Measurements from ENCODE around the gene FOXL3. TPM values are rescaled to one million over a fixed set of nuclear protein-coding genes. Genes with fewer than 3 reads are reported as not detected.
A peak's percentile ranks its signal among the peaks of the same experiment; 100 is the strongest.

FOXL3 gene
- total RNA-seq, 1 experiment from 2014 or later: not detected

DNA sequence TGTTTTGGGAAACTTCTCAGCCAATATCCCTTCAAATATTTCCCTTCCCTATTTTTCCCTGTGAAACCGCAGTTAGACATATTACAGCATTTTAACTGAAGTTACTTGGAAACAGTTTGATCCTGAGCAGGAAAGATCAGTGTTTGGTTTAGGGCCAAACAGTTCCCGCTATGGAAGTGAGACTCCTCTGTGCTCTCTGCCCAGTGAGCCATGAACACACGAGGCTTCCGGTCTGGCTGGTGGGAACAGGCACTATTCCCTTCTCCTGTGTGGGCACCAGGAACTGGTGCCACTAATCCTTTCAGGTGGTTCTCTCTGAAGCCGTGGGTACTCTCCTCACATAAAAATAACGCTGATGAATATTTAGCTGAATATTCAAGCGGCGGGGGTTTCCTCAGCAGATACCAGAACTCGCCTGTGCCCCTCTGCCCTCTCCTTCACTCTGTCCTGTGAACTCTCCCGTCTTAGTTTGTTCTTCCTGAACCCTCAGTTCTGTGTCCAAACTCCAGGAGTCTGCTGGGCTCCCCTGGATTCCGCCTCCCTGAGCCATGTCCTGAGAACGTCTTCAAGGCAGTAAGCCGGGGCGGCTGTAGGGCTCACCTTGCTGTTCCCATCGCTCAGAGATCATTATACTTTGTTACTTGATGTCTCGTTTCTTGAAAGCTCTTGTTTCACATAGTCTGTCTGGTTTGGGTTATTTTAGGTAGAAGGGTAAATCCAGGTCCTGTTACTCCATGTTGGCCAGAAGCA, 25.7 kb downstream of the FOXL3 start:
- H3K27ac ChIP-seq (ENCODE audit: low read length): no peak overlapping the region
- H3K4me2 ChIP-seq (ENCODE audit: low read depth, low read length, poor library complexity, severe bottlenecking): no peak overlapping the region
- H2AFZ ChIP-seq (ENCODE audit: low read length): no peak overlapping the region
- no peak for DNase-seq
- no peaks in the 10 kb centered on the region for H3K9me3 ChIP-seq (ENCODE audit: low read length)
- H3K79me2 ChIP-seq (ENCODE audit: low read length): no peaks in the 10 kb centered on the region
- H4K20me1 ChIP-seq (ENCODE audit: insufficient read depth, low read depth, low read length): no peaks in the 10 kb centered on the region
- no peaks in the 10 kb centered on the region for H3K27me3 ChIP-seq (ENCODE audit: low read length)
- no peak overlapping the region for H3K9ac ChIP-seq (ENCODE audit: low read length)
- no peak overlapping the region for H3K4me3 ChIP-seq (ENCODE audit: low read length)
- H3K36me3 ChIP-seq (ENCODE audit: insufficient read depth, low read length): no peaks in the 10 kb centered on the region
- no peaks in the 10 kb centered on the region for H3K4me1 ChIP-seq (ENCODE audit: low read length)
- H3K9me2 ChIP-seq (replicated peaks; ENCODE audit: insufficient read depth, low read length): no peaks in the 10 kb centered on the region

DNA sequence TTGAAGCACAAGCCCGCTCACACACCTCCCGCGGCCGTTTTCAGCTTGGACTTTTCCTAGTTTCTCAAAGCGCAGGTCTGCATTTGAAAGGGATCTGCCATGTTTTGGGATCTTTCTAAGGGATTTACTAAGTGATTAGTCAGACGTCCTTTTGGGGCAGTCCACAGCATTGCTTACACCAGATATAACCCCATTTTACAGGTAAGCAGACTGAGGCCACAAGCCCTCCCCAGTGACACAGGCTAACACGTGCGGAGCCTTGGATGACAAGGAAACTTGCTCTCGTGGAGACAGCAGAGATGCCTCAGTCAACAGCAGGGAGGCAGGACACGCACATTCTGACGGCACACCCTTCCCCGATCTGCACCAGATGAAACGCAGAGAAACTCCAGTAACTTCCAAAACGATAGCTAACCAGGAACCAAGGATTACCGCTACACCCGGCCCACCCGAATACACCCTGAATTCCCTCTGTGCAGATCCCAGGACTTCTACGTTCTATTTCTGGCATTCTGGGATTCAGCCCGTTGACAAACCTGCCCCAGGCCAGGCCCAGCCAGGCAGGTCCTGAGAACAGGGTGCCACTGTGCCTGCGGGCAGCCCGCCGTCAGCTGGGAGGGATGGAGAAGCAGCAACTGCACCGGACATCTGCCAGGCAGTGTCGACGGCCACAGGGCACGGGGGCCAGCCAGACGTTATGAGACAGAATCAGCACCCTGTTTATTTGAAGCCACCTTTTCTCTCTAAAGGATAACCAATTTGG, 27.9 kb downstream of the FOXL3 start:
- Histone ChIP-seq H3K79me2 (ENCODE audit: low read length) (no peaks in the 10 kb centered on the region), H3K4me1 (ENCODE audit: low read length) (peaks cover 7% of the 10 kb centered on the region), H3K9ac (ENCODE audit: low read length) (no peak overlapping the region), H3K9me3 (ENCODE audit: low read length) (no peaks in the 10 kb centered on the region), H3K4me2 (ENCODE audit: low read depth, low read length, poor library complexity, severe bottlenecking) (no peak overlapping the region), H3K36me3 (ENCODE audit: insufficient read depth, low read length) (no peaks in the 10 kb centered on the region), H4K20me1 (ENCODE audit: insufficient read depth, low read depth, low read length) (0 out of 2 replicates have a peak, but pooled peaks cover 4% of the 10 kb centered on the region), H3K27me3 (ENCODE audit: low read length) (no peaks in the 10 kb centered on the region), H3K27ac (ENCODE audit: low read length) (no peak overlapping the region), H2AFZ (ENCODE audit: low read length) (no peak overlapping the region), H3K9me2 (replicated peaks; ENCODE audit: insufficient read depth, low read length) (no peaks in the 10 kb centered on the region), H3K4me3 (ENCODE audit: low read length) (no peak overlapping the region)
- DNase-seq: no peak

DNA sequence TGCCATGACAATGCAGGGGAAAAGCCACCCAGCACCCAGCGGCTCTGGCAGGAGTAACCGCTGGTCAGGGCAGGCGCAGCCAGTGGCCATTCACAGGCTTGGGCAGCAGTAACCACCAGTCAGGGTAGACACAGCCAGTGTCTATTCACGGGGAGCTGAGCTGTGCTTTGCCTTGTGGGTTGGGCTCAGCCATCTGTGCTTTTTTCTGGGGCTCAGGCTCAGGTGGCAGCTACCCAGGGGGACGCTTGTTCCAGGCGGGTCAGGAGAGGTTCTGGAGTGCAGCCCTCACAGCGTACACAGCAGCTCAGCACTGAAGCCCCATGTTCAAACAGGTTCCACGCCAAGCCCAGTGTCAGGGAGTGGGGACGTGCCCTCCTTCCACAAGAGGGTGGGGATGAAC, 28.5 kb downstream of the FOXL3 start:
- no peak overlapping the region for H3K4me3 ChIP-seq (ENCODE audit: low read length)
- H3K9ac ChIP-seq (ENCODE audit: low read length): no peak overlapping the region
- H2AFZ ChIP-seq (ENCODE audit: low read length): no peak overlapping the region
- 0 out of 2 replicates have a peak, but pooled peaks cover 4% of the 10 kb centered on the region for H4K20me1 ChIP-seq (ENCODE audit: insufficient read depth, low read depth, low read length)
- no peaks in the 10 kb centered on the region for H3K9me3 ChIP-seq (ENCODE audit: low read length)
- no peaks in the 10 kb centered on the region for H3K79me2 ChIP-seq (ENCODE audit: low read length)
- H3K9me2 ChIP-seq (replicated peaks; ENCODE audit: insufficient read depth, low read length): no peaks in the 10 kb centered on the region
- DNase-seq: no peak
- no peaks in the 10 kb centered on the region for H3K36me3 ChIP-seq (ENCODE audit: insufficient read depth, low read length)
- no peaks in the 10 kb centered on the region for H3K27me3 ChIP-seq (ENCODE audit: low read length)
- H3K27ac ChIP-seq (ENCODE audit: low read length): no peak overlapping the region
- H3K4me2 ChIP-seq (ENCODE audit: low read depth, low read length, poor library complexity, severe bottlenecking): no peak overlapping the region
- peaks cover 7% of the 10 kb centered on the region for H3K4me1 ChIP-seq (ENCODE audit: low read length)

DNA sequence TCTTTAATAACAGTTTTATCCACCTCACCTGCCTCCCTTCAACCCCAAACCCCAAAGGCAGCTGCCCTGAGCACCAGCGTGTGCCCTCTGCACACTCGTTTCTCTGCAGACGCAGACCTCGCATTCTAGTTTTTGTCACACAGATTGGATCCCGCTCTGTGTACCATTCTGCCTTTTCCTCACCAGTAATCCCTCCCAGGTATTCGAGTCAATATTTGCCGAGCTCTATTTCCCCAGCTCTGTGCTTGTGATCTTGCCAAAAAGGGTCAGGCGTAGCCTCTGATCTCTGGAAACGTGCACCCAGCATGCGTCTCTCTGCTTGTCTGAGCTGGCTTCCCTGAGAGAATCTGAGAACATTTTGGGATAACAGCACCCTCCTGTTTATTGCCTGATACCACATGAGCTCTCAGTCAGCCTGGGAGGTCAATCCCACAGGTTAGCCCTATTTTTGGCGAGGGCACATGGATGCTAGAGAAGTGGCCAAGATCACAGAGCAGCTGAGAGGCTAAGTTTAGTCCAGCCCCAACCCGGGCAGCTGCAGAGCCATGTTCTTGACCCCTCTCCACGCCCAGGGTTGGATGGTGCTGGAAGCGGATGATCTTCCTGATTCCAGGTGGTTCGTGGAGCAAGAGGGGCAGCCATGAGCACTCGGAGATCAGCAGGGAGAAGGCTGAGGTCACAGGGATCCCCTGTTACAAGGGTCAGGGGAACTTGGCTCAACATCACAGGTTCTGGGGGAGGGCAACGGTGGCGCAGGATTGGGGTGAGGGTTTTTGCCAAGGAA, 29.1 kb downstream of the FOXL3 start:
- Histone ChIP-seq H3K9me3 (ENCODE audit: low read length) (no peaks in the 10 kb centered on the region), H3K9ac (ENCODE audit: low read length) (no peak overlapping the region), H3K27ac (ENCODE audit: low read length) (no peak overlapping the region), H4K20me1 (ENCODE audit: insufficient read depth, low read depth, low read length) (0 out of 2 replicates have a peak, but pooled peaks cover 4% of the 10 kb centered on the region), H2AFZ (ENCODE audit: low read length) (no peak overlapping the region), H3K9me2 (replicated peaks; ENCODE audit: insufficient read depth, low read length) (no peaks in the 10 kb centered on the region), H3K79me2 (ENCODE audit: low read length) (no peaks in the 10 kb centered on the region), H3K4me2 (ENCODE audit: low read depth, low read length, poor library complexity, severe bottlenecking) (no peak overlapping the region), H3K27me3 (ENCODE audit: low read length) (no peaks in the 10 kb centered on the region), H3K4me1 (ENCODE audit: low read length) (peaks cover 7% of the 10 kb centered on the region), H3K36me3 (ENCODE audit: insufficient read depth, low read length) (no peaks in the 10 kb centered on the region), H3K4me3 (ENCODE audit: low read length) (no peak overlapping the region)
- DNase-seq: no peak

DNA sequence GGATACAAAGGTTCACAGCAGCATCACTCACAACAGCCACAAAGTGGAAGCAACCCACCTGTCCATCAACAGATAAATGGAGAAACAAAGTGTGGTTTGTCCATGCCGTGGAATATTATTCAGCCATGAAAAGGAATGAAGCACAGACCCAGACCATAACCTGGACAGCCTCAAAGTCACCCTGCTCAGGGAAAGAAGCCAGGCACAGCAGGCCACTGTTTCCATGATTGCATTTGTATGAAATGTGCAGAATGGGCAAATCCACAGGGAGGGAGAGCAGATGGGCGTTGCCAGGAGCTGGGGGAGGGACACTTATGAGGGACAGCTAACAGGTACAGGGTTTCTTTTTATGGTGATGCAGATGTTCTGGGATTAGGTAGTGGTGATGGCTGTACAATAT, 30.3 kb downstream of the FOXL3 start:
- Histone ChIP-seq H2AFZ (ENCODE audit: low read length) (no peak overlapping the region), H3K9me3 (ENCODE audit: low read length) (no peaks in the 10 kb centered on the region), H3K79me2 (ENCODE audit: low read length) (no peaks in the 10 kb centered on the region), H4K20me1 (ENCODE audit: insufficient read depth, low read depth, low read length) (0 out of 2 replicates have a peak, but pooled peaks cover 4% of the 10 kb centered on the region), H3K9me2 (replicated peaks; ENCODE audit: insufficient read depth, low read length) (no peaks in the 10 kb centered on the region), H3K4me2 (ENCODE audit: low read depth, low read length, poor library complexity, severe bottlenecking) (no peak overlapping the region), H3K4me3 (ENCODE audit: low read length) (no peak overlapping the region), H3K9ac (ENCODE audit: low read length) (no peak overlapping the region), H3K4me1 (ENCODE audit: low read length) (peaks cover 7% of the 10 kb centered on the region), H3K27me3 (ENCODE audit: low read length) (no peaks in the 10 kb centered on the region), H3K36me3 (ENCODE audit: insufficient read depth, low read length) (no peaks in the 10 kb centered on the region), H3K27ac (ENCODE audit: low read length) (no peak overlapping the region)
- DNase-seq: no peak

DNA sequence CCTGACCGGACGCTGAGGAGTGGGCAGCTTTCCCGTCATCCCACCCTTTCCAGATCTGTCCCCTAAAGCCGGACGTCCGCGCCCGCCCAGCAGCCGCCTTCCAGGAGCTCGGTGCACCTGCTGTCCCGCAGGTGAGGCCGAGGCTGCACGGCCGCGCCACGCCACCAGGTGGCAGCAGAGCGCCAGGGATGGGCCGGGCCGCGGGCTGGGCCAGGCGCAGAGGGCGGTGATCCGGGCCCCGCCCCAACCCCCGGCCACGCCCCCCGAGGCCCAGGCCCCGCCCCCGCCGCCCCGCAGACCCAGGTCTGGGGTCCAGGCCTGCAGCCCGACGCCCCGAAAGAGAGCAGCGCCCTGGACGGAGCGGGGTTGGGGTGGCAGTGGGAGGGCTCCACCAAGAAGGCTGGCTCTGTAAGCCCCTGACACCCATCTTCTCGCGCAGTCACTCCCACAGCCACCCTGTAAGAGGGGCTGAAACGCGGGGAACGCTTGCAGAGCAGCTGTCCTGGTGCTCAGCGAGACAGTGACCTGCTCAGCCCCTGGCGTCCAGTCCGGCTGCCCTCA, 32.2 kb downstream of the FOXL3 start:
- no peak overlapping the region for H3K4me2 ChIP-seq (ENCODE audit: low read depth, low read length, poor library complexity, severe bottlenecking)
- H3K27me3 ChIP-seq (ENCODE audit: low read length): no peaks in the 10 kb centered on the region
- peaks cover 7% of the 10 kb centered on the region for H3K4me1 ChIP-seq (ENCODE audit: low read length)
- 0 out of 2 replicates have a peak, but pooled peaks cover 4% of the 10 kb centered on the region for H4K20me1 ChIP-seq (ENCODE audit: insufficient read depth, low read depth, low read length)
- H3K9me2 ChIP-seq (replicated peaks; ENCODE audit: insufficient read depth, low read length): no peaks in the 10 kb centered on the region
- H3K79me2 ChIP-seq (ENCODE audit: low read length): no peaks in the 10 kb centered on the region
- no peak overlapping the region for H2AFZ ChIP-seq (ENCODE audit: low read length)
- H3K4me3 ChIP-seq (ENCODE audit: low read length): no peak overlapping the region
- H3K9me3 ChIP-seq (ENCODE audit: low read length): no peaks in the 10 kb centered on the region
- DNase-seq: peak; percentile 87
- no peak overlapping the region for H3K9ac ChIP-seq (ENCODE audit: low read length)
- H3K27ac ChIP-seq (ENCODE audit: low read length): no peak overlapping the region
- H3K36me3 ChIP-seq (ENCODE audit: insufficient read depth, low read length): no peaks in the 10 kb centered on the region

DNA sequence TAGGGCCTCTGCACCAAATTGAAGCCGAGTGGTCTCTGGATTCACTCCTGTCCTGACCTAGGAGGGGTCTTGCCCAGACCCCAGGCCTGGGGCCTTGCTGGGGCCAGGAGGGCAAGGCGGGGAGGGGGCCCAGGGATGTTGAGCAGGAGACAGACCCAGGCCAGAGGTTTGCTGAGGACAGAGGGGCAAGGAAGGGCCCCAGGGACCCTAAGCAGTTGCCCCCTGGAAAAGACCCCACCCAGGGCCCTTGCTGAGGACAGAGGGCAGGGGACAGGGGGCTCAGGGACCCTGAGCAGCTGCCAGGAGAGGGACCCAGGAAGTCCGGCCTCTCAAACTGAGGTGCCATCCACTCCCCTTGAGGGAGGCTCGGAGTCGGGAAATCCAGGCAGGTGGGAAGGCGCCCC, 32.7 kb downstream of the FOXL3 start:
- Histone ChIP-seq H3K79me2 (ENCODE audit: low read length) (no peaks in the 10 kb centered on the region), H3K27ac (ENCODE audit: low read length) (no peak overlapping the region), H3K4me1 (ENCODE audit: low read length) (peaks cover 7% of the 10 kb centered on the region), H4K20me1 (ENCODE audit: insufficient read depth, low read depth, low read length) (0 out of 2 replicates have a peak, but pooled peaks cover 4% of the 10 kb centered on the region), H3K9me2 (replicated peaks; ENCODE audit: insufficient read depth, low read length) (no peaks in the 10 kb centered on the region), H3K36me3 (ENCODE audit: insufficient read depth, low read length) (no peaks in the 10 kb centered on the region), H3K9ac (ENCODE audit: low read length) (no peak overlapping the region), H3K9me3 (ENCODE audit: low read length) (no peaks in the 10 kb centered on the region), H3K4me2 (ENCODE audit: low read depth, low read length, poor library complexity, severe bottlenecking) (no peak overlapping the region), H3K27me3 (ENCODE audit: low read length) (no peaks in the 10 kb centered on the region), H3K4me3 (ENCODE audit: low read length) (no peak overlapping the region), H2AFZ (ENCODE audit: low read length) (no peak overlapping the region)
- DNase-seq: no peak

Data from Karpas-422 (cell line).